ENCODE data around the gene MAP1LC3B2. TPM values are rescaled to one million over a fixed set of nuclear protein-coding genes. Genes with fewer than 3 reads are reported as not detected.

Gene MAP1LC3B2
- total RNA-seq, 1 donor from 2014 or later, result 0.40 TPM

GRCh38 chr12:116537101-116537904, 21.9 kb upstream of the MAP1LC3B2 start:
- DNase-seq (ENCODE audit: low read depth in 2 of 2), result peak in 1 of 2 donors; percentile 49

GRCh38 chr12:116538076-116538591, 21.0 kb upstream of the MAP1LC3B2 start:
- DNase-seq (ENCODE audit: low read depth in 2 of 2), result peak in 1 of 2 donors; percentile 89

- no peak for DNase-seq (ENCODE audit: low read depth in 2 of 2)
Observed at GRCh38 chr12:116538682-116539305, 20.4 kb upstream of the MAP1LC3B2 start.

DNA sequence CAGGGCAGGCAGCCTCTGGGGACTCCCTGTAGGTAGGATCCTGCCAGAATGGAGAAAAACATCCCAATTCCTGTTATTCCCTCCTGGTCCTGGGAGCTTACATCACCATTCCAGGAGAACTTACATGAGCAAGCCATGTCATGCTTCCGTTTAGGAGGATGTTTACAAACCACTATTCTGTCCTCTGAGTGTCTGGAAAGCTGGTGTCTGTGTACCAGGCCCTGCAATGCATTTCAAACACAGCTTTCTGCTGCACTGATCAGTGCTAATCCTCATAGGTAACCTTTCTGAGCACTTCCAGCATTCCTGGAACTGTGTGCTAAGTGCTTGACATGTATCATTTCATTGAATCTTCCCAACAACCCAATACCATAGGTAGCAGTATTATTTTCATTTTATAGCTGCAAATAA, 19.8 kb upstream of the MAP1LC3B2 start:
- peak; percentile 72 to 78 for DNase-seq (ENCODE audit: low read depth in 2 of 2)

DNA sequence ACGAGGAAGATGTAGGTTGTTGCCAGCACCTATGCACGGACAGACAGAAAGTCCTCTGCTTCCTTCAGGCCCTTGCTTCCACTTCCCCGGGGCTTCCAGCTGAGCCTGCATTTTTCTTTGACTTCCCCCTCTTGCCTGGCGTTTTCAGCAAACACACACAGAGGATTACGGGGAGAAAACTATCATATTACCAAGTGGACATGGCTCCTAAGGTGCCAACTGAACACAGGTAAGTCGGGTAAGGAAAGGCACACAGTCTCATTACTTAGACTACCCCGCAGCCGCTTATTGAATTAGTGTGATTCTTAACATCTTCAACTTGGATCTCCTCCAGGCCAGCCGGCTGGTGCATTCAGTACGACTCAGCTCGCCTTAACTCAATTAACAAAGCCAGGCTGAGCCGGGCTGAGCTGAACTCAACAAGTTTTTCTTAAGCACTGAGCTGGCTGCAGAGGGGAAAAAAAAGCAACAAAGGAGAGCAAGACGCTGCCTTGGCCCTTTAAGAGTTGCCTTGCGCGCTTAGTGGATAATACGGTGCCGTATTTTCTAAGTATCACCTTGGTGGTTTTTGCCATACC, 19.2 kb upstream of the MAP1LC3B2 start:
- peak in 1 of 2 donors; percentile 67 for DNase-seq (ENCODE audit: low read depth in 2 of 2)

- DNase-seq (ENCODE audit: low read depth in 2 of 2), result no peak
Observed at GRCh38 chr12:116540622-116541152, 18.5 kb upstream of the MAP1LC3B2 start.

DNA sequence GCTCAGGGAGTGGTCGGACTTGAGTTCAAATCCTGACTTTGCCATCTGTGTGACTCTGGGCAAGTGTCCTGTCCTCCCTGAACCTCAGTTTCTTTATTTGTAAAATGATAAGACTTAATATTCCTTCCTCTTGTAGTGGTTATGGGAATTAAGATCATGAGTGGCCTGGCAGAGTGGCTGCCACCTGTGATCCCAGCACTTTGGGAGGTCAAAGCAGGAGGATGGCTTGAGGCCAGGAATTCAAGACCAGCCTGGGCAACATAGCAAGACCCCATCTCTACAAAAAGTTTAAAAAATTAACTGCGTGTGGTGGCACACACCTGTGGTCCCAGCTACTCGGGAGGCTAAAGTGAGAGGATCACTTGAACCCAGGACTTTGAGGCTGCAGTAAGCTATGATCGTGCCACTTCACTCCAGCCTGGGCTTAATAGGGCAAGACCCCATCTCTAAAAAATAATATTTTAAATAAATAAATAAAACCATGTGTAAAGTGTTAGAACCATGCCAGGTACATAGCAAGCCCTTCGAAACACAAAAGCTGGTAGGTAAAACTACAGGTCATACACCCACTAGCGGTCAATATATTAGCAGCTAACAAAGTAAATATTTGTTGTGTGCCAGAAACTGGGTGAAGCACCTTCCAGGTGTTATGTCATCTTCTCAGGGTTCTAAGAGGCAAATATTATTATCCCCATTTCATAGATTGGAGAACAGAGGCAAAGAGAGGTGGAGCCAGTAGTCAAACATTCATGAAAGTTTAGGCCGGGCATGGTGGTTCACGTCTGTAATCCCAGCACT, 17.4 kb upstream of the MAP1LC3B2 start:
- no peak for DNase-seq (ENCODE audit: low read depth in 2 of 2)

GRCh38 chr12:116542345-116542956, 16.7 kb upstream of the MAP1LC3B2 start:
- DNase-seq (ENCODE audit: low read depth in 2 of 2), result no peak

GRCh38 chr12:116544656-116545055, 14.5 kb upstream of the MAP1LC3B2 start:
- DNase-seq (ENCODE audit: low read depth in 2 of 2), result no peak

- no peak for DNase-seq (ENCODE audit: low read depth in 2 of 2)
Observed at GRCh38 chr12:116545144-116545543, 14.0 kb upstream of the MAP1LC3B2 start.

GRCh38 chr12:116545936-116546335, 13.2 kb upstream of the MAP1LC3B2 start:
- DNase-seq (ENCODE audit: low read depth in 2 of 2), result no peak

DNA sequence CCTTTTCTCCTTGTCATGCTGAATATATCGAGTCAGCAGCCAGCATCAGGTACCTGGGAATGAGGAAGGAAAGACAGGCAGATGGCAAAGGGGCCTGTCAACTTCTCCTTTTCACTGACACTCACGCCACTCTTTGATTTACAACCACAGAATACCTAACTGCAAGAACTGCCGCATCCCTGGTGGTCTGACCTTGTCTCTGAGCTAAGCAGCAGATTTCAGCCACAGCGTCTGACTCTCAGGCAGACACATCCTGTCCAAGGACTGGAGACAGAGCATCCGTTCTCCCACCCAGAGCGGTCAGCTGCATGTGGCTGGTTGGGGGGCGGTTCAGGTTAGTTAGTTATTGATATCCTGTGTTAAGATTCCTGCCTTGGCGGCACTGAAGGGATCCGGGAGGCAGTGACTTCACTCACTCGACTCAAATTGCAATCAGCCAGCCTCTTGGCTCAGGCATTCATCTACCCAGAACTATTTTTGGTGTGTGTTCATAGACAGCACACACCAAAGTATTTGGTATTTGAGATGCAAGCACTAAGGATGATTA, 11.2 kb upstream of the MAP1LC3B2 start:
- DNase-seq (ENCODE audit: low read depth in 2 of 2), result peak in 1 of 2 donors; percentile 49

- DNase-seq (ENCODE audit: low read depth in 2 of 2), result no peak
Observed at GRCh38 chr12:116549993-116550392, 9.2 kb upstream of the MAP1LC3B2 start.

GRCh38 chr12:116551151-116551550, 8.0 kb upstream of the MAP1LC3B2 start:
- no peak for DNase-seq (ENCODE audit: low read depth in 2 of 2)

DNA sequence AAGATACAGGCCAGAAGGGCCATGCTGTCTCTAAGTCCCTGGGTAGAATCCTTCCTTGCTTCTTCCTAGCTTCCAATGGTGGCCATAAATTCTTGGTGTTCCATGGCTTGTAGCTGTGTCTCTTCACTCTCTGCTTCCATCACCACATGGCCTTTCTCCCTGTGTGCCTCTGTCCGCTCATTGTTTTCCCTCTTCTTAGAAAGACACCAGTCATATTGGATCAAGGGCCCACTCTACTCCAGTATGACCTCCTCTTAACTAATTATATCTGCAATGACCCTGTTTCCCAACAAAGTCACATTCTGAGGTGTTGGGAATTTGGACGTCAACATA, 7.6 kb upstream of the MAP1LC3B2 start:
- DNase-seq (ENCODE audit: low read depth in 2 of 2), result no peak

- DNase-seq (ENCODE audit: low read depth in 2 of 2), result peak; percentile 72 to 73
Observed at GRCh38 chr12:116551952-116552772, 7.0 kb upstream of the MAP1LC3B2 start.

DNA sequence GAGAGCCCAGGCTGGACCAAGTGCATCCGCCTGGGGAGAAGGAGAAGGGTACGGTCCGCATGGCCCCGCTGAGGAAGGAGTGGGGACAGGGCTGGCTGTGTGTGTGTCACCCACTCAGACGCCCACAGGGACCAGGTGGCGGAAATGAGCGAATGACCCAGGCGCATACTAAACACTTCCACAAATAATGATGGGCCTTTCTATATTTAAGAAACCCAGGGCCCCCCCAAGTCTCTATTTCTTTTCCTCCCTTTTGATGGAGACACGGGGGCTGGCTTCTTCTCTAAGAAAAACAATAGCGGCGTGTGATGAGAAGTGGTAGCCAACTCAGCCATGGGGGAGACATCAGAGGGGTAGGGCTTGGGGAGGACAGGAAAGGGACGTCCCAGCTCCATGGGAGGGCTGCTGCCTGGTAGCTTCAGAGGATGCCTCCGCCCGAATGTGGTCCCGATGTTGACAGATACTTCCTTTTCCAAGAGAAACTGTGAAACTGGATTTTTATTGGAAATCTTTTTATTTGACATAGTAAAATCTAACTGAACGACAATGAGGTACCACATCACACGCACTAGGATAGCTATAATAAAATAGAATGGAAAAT, 6.3 kb upstream of the MAP1LC3B2 start:
- no peak for DNase-seq (ENCODE audit: low read depth in 2 of 2)

- no peak for DNase-seq (ENCODE audit: low read depth in 2 of 2)
Observed at GRCh38 chr12:116556356-116556952, 2.7 kb upstream of the MAP1LC3B2 start.

Measured in lung microvascular endothelial cell (primary cell).